ENCODE results near the gene C17orf114.

C17orf114 gene

GRCh38 chr17:4788807-4789700 lies 13.1 kb downstream of the C17orf114 start, which contains the start of gene GLTPD2 (continued):
- TF ChIP-seq, protein P1, sequence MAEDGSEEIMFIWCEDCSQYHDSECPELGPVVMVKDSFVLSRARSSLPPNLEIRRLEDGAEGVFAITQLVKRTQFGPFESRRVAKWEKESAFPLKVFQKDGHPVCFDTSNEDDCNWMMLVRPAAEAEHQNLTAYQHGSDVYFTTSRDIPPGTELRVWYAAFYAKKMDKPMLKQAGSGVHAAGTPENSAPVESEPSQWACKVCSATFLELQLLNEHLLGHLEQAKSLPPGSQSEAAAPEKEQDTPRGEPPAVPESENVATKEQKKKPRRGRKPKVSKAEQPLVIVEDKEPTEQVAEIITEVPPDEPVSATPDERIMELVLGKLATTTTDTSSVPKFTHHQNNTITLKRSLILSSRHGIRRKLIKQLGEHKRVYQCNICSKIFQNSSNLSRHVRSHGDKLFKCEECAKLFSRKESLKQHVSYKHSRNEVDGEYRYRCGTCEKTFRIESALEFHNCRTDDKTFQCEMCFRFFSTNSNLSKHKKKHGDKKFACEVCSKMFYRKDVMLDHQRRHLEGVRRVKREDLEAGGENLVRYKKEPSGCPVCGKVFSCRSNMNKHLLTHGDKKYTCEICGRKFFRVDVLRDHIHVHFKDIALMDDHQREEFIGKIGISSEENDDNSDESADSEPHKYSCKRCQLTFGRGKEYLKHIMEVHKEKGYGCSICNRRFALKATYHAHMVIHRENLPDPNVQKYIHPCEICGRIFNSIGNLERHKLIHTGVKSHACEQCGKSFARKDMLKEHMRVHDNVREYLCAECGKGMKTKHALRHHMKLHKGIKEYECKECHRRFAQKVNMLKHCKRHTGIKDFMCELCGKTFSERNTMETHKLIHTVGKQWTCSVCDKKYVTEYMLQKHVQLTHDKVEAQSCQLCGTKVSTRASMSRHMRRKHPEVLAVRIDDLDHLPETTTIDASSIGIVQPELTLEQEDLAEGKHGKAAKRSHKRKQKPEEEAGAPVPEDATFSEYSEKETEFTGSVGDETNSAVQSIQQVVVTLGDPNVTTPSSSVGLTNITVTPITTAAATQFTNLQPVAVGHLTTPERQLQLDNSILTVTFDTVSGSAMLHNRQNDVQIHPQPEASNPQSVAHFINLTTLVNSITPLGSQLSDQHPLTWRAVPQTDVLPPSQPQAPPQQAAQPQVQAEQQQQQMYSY (CRISPR knock-in tag; IDR thresholded peaks at IDR 0.05) = peak; percentile 56
- TF ChIP-seq ELF1 (CRISPR knock-in tag; IDR thresholded peaks at IDR 0.05) = peak; percentile 48; the same call in 1 of the 2 replicates
- TF ChIP-seq ZNF350 (CRISPR knock-in tag; IDR thresholded peaks at IDR 0.05; ENCODE audit: borderline replicate concordance, low read depth) = peak; percentile 42; the same call in 1 of the 2 replicates
- peak; percentile 73 for TF ChIP-seq RARA (CRISPR knock-in tag; IDR thresholded peaks at IDR 0.05)
- TF ChIP-seq NCOR1 (IDR thresholded peaks at IDR 0.05; ENCODE audit: borderline replicate concordance, low read length) = 0 out of 2 replicates have a peak, but pooled peaks have one; percentile 1
- TF ChIP-seq, protein P2, sequence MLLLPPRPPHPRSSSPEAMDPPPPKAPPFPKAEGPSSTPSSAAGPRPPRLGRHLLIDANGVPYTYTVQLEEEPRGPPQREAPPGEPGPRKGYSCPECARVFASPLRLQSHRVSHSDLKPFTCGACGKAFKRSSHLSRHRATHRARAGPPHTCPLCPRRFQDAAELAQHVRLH (CRISPR knock-in tag; IDR thresholded peaks at IDR 0.05; ENCODE audit: borderline replicate concordance, low read depth) = 0 out of 2 replicates have a peak, but pooled peaks have one; percentile 32
- TF ChIP-seq SIN3B (IDR thresholded peaks at IDR 0.05; ENCODE audit: low read length) = no peak
- peak; percentile 63; the same call in 1 of the 2 replicates for TF ChIP-seq ZBTB38 (CRISPR knock-in tag; IDR thresholded peaks at IDR 0.05)
- TF ChIP-seq, protein P3, sequence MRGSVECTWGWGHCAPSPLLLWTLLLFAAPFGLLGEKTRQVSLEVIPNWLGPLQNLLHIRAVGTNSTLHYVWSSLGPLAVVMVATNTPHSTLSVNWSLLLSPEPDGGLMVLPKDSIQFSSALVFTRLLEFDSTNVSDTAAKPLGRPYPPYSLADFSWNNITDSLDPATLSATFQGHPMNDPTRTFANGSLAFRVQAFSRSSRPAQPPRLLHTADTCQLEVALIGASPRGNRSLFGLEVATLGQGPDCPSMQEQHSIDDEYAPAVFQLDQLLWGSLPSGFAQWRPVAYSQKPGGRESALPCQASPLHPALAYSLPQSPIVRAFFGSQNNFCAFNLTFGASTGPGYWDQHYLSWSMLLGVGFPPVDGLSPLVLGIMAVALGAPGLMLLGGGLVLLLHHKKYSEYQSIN (CRISPR knock-in tag; IDR thresholded peaks at IDR 0.05; ENCODE audit: borderline replicate concordance) = peak; percentile 8; the same call in 1 of the 2 replicates
- no peak for TF ChIP-seq TCF7 (IDR thresholded peaks at IDR 0.05; ENCODE audit: low read depth)
- peak; percentile 77 for TF ChIP-seq RBM39 (IDR thresholded peaks at IDR 0.05; ENCODE audit: low read depth, low read length, poor library complexity, severe bottlenecking)
- TF ChIP-seq ZNF414 (CRISPR knock-in tag; IDR thresholded peaks at IDR 0.05) = 0 out of 2 replicates have a peak, but pooled peaks have one; percentile 76
- TF ChIP-seq HNF4A (CRISPR knock-in tag; IDR thresholded peaks at IDR 0.05) = peak; percentile 82
- 0 out of 2 replicates have a peak, but pooled peaks have one; percentile 1 for TF ChIP-seq HOXA9 (CRISPR knock-in tag; IDR thresholded peaks at IDR 0.05; ENCODE audit: borderline replicate concordance)
- TF ChIP-seq ZNF691 (CRISPR knock-in tag; IDR thresholded peaks at IDR 0.05; ENCODE audit: borderline replicate concordance, low read depth) = no peak
- TF ChIP-seq BHLHE40 (IDR thresholded peaks at IDR 0.05; ENCODE audit: low read length) = peak; percentile 10; the same call in 1 of the 2 replicates
- peak; percentile 77; the same call in 1 of the 2 replicates for TF ChIP-seq HIC2 (CRISPR knock-in tag; IDR thresholded peaks at IDR 0.05; ENCODE audit: low read depth)
- no peak for TF ChIP-seq MTA3 (CRISPR knock-in tag; IDR thresholded peaks at IDR 0.05)
- TF ChIP-seq DRAP1 (CRISPR knock-in tag; IDR thresholded peaks at IDR 0.05) = peak; percentile 93
